NCI-H2107 treated with DMSO at 0.1 percent for 48 hours (cell line): ENCODE data around the gene RPTOR.

ENCODE experiments used
- DNase-seq: peaks from one replicate; lab custom pipeline; 2025; ENCODE audit not compliant: unreplicated experiment; lab: John Stamatoyannopoulos, UW

RPTOR gene

GRCh38 chr17:80964859-80965580, 420.4 kb downstream of the RPTOR start:
- DNase-seq: no peak

DNA sequence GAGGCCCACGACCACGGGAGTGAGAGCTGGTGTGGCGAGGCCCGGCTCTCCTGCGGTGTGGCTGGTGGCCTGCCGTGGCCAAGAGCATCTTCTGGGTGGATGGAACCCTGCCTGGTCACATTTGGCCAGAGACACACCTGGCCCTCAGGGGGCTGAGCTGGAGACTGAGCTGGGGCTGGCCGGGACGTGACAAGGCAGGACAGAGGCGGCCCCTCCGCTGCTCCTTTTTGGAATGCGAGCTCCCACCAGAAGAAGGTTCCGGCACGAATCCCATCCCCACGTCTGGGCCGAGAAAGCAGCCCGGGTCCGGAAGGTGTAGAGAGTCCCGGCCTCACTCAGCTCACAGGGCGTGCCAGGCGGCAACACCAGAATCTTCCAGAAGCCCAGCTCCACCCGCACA, 421.0 kb downstream of the RPTOR start:
- no peak for DNase-seq

GRCh38 chr17:80967404-80967872, 422.8 kb downstream of the RPTOR start:
- DNase-seq: no peak

DNA sequence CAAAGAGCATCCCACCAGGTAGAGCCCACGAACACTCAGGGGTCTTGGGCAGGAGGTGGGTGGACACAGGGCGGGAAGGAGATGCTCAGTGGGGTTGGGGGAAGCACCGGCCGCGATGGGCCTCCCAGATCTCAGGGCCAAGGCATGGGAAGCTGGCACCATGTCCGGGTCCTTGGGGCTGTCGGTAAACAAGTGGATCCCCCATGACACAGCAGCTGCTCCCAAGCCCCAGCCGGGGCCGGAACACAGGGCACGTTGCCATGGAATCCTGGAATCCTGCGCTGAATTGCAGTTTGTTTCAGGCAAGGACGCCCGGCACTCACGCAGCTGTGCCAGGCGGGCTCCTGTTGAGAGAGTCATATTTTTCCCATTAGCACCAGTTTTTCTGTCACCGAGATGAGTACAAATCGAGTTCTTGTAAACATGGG, 424.0 kb downstream of the RPTOR start:
- no peak for DNase-seq

DNA sequence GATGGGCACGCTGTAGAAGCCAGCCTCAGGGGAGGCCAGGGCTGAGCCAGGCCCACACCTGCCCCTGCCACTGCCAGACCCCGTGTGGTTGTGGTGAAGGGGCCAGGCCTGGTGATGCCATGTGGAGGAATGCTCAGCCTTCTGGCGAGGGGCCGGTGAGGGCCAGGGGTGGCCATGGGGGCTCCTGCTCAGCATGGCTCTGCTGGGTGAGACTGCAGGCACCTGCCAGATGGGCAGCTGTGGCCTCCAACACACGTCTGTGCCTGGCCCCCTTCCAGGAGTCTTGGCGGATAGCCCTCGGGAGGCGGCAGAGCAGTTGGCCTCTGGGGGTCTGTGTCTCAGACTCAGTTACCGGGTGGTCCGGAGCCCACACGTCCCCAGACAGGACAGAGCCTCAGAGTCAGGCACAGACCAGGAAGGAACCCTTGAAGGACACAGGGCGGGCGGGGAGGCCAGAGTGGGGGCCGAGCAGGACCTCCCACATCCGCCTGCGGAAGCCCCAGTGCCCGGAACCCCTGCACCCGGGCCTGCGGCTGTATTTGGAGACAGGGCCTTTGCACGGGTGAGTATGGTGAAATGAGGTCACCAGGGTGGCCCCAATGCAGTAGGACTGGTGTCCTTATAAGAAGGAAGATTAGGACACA, 424.5 kb downstream of the RPTOR start:
- no peak for DNase-seq

DNA sequence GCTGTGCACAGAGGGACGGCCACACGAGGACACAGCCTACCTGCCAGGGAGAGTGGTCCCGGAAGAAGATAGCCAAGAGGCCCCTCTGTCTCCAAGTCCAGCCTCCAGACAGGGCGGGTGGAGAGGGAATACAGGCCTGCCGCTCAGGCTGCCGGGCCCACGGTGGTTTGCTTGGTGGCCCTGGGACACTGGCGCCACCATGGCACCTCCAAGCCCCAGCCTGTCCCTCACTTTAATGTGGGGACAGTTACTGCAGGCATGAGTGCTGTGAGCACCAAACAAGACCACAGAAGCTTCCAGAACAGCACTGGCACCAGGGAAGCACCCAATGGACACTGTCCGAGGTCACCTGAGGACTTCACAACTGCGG, 425.0 kb downstream of the RPTOR start:
- no peak for DNase-seq

DNA sequence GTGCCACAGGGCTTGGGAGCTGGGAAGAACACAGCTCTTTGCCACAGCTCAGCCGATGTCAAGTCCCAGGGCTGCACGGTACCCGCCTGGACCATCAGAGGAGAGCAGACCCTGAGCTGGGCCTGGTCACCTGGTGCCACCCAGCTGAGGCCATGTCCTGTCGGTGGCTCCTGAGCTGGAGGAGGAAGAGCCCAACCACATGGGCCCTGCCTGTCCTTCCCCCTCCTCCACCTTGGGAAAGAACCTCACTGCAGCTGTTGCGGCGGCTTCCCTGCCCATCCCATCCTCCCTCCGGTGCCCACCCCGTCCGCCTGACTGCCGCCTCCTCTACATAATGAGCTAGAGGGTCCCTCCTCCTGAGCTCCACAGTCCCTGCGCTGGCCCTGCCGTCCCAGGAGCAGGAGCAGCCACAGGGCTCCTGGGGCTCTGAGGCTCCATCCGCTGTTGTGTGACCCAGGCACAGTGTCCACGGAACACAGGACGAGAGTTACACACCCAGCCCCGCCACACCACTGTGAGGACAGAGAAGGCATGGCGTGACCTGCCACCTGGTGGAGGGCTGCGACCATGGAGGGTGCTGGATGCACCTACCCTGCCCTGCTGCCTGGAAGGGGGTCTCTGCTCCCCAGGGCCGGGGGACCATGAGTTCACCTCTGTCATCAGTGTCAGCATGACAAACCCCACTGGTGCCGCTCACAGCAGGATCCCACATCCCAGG, 425.6 kb downstream of the RPTOR start:
- DNase-seq: no peak

GRCh38 chr17:80970762-80971703, 426.4 kb downstream of the RPTOR start:
- no peak for DNase-seq

- DNase-seq: no peak
Measured at GRCh38 chr17:80971704-80972304, 427.2 kb downstream of the RPTOR start.

GRCh38 chr17:80976701-80977100, 432.1 kb downstream of the RPTOR start:
- DNase-seq: no peak

GRCh38 chr17:80977172-80977571, 432.5 kb downstream of the RPTOR start:
- DNase-seq: no peak

DNA sequence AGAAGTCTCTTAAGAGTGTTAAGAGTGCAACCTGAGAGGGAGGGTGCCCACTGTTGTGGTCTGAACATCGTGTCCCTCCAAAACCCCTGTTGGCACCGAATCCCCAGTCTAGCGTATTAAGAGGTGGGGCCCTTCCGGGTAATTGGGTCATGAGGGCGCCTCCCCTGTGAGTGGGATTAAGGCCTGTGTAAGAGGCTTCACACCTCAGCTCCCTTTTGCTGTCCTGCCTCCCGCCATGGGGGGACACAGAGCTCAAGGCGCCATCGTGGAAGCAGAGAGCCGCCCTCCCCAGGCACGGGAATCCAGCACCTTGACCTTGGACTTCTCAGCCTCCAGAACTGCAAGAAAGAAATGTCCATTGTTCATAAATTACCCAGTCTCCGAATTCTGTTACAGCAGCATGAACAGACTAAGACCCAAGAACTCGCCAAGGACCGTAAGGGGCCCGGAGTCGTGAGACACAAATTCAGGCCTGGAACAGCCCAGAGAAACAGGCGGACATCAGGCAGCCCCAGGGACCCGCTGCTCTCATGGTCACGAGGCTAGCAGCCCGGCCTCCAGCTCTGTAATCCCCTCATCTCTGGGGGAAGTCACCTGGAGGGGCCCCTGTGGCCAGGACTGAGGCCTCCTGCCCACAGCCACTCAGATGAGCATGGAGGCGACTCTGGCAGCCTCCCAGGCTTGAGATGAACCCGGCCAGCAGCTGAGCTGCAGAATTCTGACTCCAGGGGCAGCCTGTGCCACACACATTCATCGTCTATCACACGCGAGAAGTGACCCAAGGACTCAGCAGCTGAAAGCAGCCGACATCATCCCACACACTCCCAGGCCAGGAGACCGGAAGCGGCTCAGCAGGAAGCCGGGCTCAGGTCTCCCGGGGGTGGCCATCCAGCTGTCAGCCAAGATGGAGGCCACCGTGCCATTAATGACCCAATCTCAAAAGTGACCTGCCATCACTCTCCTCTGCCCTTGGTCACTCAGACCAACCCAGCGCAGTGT, 434.2 kb downstream of the RPTOR start:
- no peak for DNase-seq

- no peak for DNase-seq
Measured at GRCh38 chr17:80979547-80980378, 435.1 kb downstream of the RPTOR start.

- DNase-seq: no peak
Measured at GRCh38 chr17:80980397-80981061, 435.9 kb downstream of the RPTOR start.

DNA sequence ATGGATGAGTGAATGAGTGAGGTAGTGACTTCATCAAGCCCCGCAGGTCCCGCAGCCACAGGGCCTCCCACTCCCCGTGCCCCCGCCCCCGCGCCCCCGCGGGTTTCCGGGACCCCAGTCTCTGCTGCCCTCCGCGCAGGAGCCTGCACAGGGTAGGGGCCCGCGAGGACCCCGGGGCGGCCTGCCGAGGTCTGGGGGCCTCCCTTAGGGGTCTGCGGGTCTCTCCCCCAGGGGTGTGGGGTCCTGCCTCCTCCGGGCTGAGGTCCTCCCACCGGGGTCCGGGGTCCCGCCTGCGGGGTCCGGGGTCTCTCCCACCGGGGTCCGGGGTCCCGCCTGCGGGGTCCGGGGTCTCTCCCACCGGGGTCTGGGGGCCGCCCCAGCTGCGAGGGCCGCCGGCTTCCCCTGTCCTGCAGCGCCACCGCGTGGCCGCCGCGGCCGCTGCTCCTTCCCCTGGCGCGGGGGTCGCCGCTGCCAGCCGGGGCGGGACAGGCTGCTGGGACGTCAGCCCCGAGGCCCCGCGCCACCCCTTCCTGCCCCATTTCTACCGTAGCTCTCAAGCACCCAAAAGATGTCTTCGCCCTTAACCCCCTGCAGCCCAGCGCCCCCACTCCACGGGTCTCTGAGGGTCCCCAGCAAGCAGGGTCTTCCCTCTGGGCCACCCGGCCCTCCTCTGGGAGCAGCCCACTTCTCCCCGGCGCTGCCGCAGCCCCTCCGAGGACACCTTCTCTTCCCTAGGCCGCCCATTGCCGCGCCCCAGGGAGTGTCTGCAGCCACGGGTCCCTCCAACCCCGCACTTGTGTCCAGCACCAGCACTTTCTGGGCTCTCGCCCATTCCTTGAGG, 436.6 kb downstream of the RPTOR start:
- DNase-seq: no peak

- DNase-seq: no peak
Measured at GRCh38 chr17:80981929-80982425, 437.3 kb downstream of the RPTOR start.

DNA sequence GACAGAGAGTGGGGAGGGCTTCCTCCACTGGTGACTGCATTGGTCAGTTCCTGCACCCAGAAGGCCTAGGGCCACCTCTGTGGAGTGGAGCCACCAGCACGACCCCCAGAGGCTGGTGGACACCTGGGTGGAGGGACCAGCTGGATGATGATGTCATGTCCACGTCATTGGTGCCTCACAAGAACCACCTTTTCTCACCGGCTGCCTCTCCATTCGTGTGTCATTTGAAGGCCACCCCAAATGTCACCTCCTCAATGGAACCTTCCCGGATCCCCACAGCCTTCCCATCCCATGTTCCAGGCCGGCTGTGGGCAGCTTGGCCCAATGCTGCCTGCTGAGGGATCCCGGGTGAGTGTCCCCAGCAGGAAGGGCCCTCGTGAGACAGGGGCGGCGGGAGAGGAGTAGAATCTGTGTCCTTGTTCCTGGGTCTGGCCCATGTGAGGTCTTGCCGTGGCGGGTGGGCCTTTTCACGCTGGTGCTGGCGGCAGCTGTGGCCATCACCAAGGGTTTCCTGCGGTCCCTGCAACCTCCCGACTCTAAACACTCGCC, 437.9 kb downstream of the RPTOR start:
- no peak for DNase-seq
